ENCODE data around the gene SLC29A1.
A peak's percentile ranks its signal among the peaks of the same experiment; 100 is the strongest.

Gene SLC29A1

GRCh38 chr6:44237021-44237812 is 13.8 kb downstream of the SLC29A1 start:
- no peak for DNase-seq (ENCODE audit: low read depth, low spot score)

GRCh38 chr6:44237813-44238433 is 14.5 kb downstream of the SLC29A1 start:
- no peak for DNase-seq (ENCODE audit: low read depth, low spot score)

DNA sequence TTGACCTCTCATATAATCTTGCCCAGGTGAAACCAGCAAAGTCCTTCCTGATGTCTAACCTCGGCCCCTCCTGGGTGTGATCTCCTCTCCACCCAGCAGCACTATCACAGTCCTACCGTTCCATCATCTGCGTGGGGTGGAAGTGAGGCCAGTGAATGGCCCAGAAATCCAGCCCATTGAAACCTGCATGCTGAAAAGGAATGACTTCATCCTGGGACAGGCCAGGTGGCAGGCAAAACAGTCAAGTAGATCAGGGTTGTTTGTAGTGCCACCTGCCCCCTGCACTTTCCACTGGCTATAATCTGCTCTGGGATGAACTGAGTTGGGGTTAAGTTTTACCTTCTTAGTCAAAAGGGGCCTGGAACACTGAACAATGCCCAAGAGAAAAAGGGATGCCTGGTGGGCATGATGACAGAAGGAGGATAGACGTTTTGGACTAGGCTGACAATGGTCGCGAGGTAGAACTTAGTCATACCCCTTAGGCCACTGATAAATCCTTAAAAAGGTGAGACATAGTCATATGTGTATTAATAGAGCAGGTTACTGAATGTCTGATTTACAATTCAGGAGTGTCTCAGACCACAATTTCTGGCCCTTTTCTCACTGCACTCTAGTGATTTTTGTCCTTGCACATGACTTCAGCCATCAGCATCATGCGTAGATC is 15.4 kb downstream of the SLC29A1 start:
- no peak for DNase-seq (ENCODE audit: low read depth, low spot score)

- DNase-seq (ENCODE audit: low read depth, low spot score) = no peak
Observed at GRCh38 chr6:44243345-44243744, 19.9 kb downstream of the SLC29A1 start.

DNA sequence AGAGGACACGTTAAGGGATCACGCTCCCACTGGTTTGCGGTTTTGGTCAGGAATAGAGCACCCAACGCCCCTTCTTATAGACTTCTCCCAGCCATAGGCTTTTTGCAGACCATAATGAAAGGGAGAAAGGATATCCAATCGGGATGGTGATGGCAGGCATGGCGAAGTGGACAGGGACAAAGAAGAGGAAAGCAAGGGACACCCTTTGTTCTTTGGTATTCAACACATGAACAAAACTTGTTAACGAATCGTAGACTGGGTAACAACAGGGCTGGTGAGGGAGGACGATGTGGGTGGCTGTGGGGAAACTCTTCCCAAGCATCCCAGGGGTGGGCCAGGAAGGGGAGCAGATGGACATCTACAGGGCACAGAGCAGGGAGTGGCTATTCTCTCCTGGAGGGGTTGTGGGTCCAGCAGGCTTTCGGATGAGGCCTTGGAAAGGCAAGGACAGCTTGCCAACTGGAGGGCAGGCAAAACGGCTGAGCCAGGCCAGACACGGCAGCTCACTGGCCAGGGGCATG is 22.1 kb downstream of the SLC29A1 start:
- no peak for DNase-seq (ENCODE audit: low read depth, low spot score)

- DNase-seq (ENCODE audit: low read depth, low spot score) = no peak
Observed at GRCh38 chr6:44245912-44246662, 22.7 kb downstream of the SLC29A1 start.

GRCh38 chr6:44246663-44247337 is 23.4 kb downstream of the SLC29A1 start, which contains the start of gene HSP90AB1:
Gene HSP90AB1 (plus strand): TSS chr6:44247101. CDS start chr6:44248630, 1,529 bp downstream.
- peak; percentile 89 for DNase-seq (ENCODE audit: low read depth, low spot score)

DNA sequence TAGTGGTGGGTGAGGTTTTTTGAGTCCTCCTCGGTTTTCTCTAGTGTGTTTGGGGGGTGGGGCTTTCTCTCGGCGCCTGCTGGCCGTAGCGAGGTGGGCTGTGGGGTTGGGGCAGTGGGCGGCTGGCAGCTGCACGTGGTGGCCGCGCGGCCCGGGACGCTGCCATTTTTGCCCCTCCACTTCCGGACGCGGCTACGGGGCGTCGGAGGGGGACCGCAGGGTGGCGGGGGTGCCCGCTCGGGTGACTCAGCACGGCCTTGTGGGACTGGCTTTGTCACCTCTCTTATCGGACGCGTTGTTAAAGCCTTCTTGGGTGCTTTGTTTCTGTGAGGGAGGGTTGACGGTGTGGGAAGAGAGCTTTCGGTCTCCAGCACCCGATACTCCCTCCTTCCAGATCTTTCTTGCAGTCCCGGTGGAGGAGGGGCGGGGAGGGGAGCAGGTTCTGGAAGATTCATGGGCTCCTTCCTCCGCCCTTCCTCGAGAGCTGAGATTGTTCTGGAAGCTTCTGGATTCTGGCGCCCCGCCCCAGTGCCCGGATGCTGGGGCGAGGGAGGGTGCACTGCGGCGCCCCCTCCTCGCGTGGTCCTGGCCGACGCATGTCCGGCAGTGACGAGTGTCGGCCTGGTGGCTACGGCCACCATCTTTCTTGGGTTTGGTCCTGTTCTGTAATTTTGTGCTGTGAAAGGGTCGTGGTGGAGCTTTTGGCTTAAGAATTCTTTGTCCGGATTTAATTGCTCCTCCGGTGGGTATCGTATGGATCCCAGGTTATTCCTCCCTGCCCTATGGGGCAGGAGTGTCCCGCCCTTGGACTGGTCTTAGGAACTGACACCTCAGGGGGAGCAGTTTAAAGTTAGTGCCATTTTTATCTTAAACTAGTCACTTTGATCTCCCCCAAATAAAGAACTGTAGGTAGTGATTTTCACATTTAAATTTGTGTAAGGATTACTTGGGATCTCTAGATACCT is 24.2 kb downstream of the SLC29A1 start:
- DNase-seq (ENCODE audit: low read depth, low spot score) = no peak

DNA sequence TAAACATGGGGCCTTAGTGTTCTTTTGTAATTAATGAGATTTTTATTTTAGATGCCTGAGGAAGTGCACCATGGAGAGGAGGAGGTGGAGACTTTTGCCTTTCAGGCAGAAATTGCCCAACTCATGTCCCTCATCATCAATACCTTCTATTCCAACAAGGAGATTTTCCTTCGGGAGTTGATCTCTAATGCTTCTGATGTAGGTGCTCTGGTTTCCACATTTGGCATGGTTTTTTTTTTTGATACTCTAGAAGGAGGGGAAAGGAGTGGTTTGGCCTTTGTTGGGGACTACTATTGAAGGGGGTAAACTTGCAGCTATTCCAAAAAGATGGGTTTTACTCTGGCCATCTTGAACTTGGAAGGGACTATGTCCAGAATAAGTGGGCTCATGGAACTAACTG is 25.2 kb downstream of the SLC29A1 start:
- DNase-seq (ENCODE audit: low read depth, low spot score) = no peak

DNA sequence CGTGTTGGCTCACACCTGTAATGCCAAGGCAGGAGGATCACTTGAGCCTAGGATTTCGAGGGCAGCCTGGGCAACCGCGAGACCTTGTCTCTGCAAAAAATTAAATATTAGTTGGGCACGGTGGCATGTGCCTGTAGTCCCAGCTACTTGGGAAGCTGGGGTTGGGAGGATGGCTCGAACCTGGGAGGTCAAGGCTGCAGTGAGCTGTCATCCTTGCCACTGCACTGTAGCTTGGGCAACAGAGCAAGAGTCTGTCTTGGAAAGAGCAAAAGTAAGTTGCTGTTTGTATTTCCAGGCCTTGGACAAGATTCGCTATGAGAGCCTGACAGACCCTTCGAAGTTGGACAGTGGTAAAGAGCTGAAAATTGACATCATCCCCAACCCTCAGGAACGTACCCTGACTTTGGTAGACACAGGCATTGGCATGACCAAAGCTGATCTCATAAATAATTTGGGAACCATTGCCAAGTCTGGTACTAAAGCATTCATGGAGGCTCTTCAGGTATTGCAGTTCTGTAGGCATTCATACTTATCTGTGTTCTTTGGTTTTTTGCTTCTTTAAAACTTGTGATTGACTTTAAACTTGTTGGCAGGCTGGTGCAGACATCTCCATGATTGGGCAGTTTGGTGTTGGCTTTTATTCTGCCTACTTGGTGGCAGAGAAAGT is 25.8 kb downstream of the SLC29A1 start:
- DNase-seq (ENCODE audit: low read depth, low spot score) = no peak

DNA sequence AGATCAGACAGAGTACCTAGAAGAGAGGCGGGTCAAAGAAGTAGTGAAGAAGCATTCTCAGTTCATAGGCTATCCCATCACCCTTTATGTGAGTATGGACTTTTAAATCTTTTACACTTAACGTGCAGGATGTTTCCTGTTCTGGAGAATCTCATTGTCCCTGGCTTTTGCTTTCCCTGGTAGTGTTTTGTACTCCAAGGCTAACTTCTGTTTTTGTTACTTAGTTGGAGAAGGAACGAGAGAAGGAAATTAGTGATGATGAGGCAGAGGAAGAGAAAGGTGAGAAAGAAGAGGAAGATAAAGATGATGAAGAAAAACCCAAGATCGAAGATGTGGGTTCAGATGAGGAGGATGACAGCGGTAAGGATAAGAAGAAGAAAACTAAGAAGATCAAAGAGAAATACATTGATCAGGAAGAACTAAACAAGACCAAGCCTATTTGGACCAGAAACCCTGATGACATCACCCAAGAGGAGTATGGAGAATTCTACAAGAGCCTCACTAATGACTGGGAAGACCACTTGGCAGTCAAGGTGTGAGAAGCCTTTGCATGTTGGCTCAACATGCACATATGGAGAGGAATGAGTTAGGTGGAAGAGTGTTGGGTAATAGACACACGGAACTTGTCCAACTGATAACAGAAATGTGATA is 26.8 kb downstream of the SLC29A1 start:
- DNase-seq (ENCODE audit: low read depth, low spot score) = no peak

DNA sequence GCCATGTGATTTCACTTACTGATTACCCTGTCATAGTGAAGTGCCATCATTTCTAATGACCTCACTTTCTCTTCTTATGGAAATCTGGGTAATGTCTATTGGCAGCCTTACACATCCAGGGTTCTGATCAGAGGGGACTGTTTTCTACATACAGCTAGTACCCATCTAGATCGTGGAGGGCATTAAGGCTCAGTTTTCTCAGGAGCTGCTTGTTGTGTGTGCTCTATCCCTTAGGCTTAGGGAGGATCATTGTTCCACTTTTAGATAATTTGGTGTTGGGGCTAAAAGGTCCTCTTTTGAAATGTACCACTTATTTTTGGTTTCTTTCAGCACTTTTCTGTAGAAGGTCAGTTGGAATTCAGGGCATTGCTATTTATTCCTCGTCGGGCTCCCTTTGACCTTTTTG is 27.3 kb downstream of the SLC29A1 start:
- DNase-seq (ENCODE audit: low read depth, low spot score) = no peak

- no peak for DNase-seq (ENCODE audit: low read depth, low spot score)
Observed at GRCh38 chr6:44251576-44252524, 28.5 kb downstream of the SLC29A1 start.

- no peak for DNase-seq (ENCODE audit: low read depth, low spot score)
Observed at GRCh38 chr6:44253307-44254101, 30.1 kb downstream of the SLC29A1 start.

DNA sequence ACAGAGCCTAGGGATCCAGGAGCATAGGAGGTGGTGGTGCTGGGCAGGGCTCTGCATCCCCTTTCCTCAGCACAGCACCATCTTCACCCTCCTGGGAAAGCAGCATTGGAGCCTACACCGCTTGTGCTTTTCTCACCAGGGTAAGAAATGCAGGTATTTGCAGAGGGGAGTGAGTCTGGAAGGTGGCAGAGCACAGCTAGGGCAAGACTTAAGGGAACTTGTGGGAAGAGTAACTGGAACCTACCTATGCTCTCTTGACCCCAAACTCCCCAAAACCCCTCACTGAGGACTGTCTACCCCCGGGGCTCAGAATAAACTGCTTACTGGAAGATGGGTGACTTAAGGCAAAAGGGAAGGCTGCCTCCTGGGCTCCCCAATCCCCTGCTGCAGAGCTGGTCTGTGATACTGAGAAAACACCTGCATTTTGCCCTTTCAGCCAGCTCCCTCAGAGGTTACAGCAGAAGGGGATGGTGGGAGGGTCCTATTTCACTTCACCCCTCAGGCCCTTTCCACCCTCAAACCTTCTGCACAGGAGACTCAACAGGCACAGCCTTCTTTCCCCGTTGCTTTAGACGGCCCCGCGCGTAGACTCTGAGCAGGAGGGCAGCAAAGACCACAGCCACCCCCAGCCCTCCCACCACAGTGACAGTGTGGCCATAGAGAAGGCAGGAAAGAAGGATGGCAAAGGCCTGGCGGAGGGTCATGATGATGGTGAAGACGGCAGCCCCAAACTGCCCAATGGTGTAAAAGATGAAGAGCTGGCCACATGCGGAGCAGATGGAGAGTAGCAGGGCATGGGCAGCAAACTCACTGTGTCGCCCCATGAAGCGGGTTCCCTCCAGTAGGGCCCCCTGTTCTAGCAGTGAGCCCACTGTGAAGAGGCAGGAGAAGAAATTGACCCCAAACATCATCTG is 31.1 kb downstream of the SLC29A1 start:
- no peak for DNase-seq (ENCODE audit: low read depth, low spot score)

Measured in brain pericyte (primary cell).